Lung (tissue), 12 donors: Measurements from ENCODE around the gene NAV2. TPM values are rescaled to one million over a fixed set of nuclear protein-coding genes. Genes with fewer than 3 reads are reported as not detected.

Experiments used
- ATAC-seq: fragments of 200-7000 bp; cut with Tn5 transposase; one replicate; pipeline ENCODE4 v1.9.1; 2020; ENCODE audit warnings: moderate number of reproducible peaks; ENCODE audit not compliant: insufficient read depth, low FRiP score
- DNase-seq, 3 donors: peaks; one replicate each; pipeline ENCODE4 v3.0.0-alpha.2; 2013 to 2017
- H3K27ac ChIP-seq, 2 donors: one replicate each; pipeline ENCODE4 v1.5.1; 2013; ENCODE audit warnings: mild to moderate bottlenecking in 2 of 2, moderate library complexity in 2 of 2, control low read depth in 1 of 2, inconsistent platforms in 1 of 2, low read depth in 1 of 2, low read length in 1 of 2
- H3K27me3 ChIP-seq, 3 donors: one replicate each; pipeline ENCODE4 v1.5.1; 2013; ENCODE audit warnings: low read length in 2 of 3; ENCODE audit not compliant: control insufficient read depth in 3 of 3, insufficient read depth in 3 of 3
- H3K36me3 ChIP-seq, 4 donors: one replicate each; pipeline ENCODE4 v1.5.1; 2013; ENCODE audit warnings: low read length in 4 of 4, mild to moderate bottlenecking in 1 of 4, moderate library complexity in 1 of 4; ENCODE audit not compliant: control insufficient read depth in 4 of 4, insufficient read depth in 4 of 4
- H3K4me1 ChIP-seq, 5 donors: one replicate each; pipeline ENCODE4 v1.5.1; 2013; ENCODE audit warnings: low read length in 5 of 5, mild to moderate bottlenecking in 2 of 5, moderate library complexity in 1 of 5; ENCODE audit not compliant: control insufficient read depth in 5 of 5, insufficient read depth in 5 of 5
- H3K4me3 ChIP-seq: one replicate; pipeline ENCODE4 v1.5.1; 2013; ENCODE audit warnings: mild to moderate bottlenecking, control low read depth, moderate library complexity
- H3K9ac ChIP-seq, 2 donors: one replicate each; pipeline ENCODE4 v1.5.1; 2013; ENCODE audit warnings: low read length in 2 of 2, control low read depth in 1 of 2; ENCODE audit not compliant: insufficient read depth in 1 of 2
- H3K9me3 ChIP-seq, 4 donors: one replicate each; pipeline ENCODE4 v1.5.1; 2013; ENCODE audit warnings: low read length in 3 of 4, mild to moderate bottlenecking in 1 of 4, moderate library complexity in 1 of 4; ENCODE audit not compliant: control insufficient read depth in 4 of 4, insufficient read depth in 3 of 4
- CTCF ChIP-seq: IDR thresholded peaks from 2 replicates; pipeline ENCODE4 v1.5.1; 2012; ENCODE audit warnings: mild to moderate bottlenecking; ENCODE audit errors: control extremely low read depth, extremely low read depth
- WGBS, 2 donors: extraction: QIAGEN DNeasy Blood & Tissue Kit; methylation state at CpG; one replicate each; pipeline ENCODE4 v1.1.7; 2013; 5-methylcytosine and 5-hydroxymethylcytosine counted together
- polyA plus RNA-seq, 2 donors: library from polyadenylated mRNA; stranded (reverse); fragments of 200-250 nt; gene quantifications; one replicate each; pipeline ENCODE4 v1.2.1, GENCODE V29; 2013
- total RNA-seq, 2 donors: library from RNA; depleted of rRNA in 1 of 2; stranded (reverse); fragments of >200 nt in 1 of 2; gene quantifications; one replicate each; pipeline ENCODE4 v1.2.1, GENCODE V29; 2014 to 2021
- donor health status: control.
- donor health status: control.
- donor health status: Bipolar disorder and iron deficiency.
- donor health status: healthy.
- donor health status: DM: yes; HTN: yes; CAD: no.

NAV2 gene
- total and polyA plus RNA-seq, 4 donors = 6.8 to 47.9 (median 20.2) TPM

DNA sequence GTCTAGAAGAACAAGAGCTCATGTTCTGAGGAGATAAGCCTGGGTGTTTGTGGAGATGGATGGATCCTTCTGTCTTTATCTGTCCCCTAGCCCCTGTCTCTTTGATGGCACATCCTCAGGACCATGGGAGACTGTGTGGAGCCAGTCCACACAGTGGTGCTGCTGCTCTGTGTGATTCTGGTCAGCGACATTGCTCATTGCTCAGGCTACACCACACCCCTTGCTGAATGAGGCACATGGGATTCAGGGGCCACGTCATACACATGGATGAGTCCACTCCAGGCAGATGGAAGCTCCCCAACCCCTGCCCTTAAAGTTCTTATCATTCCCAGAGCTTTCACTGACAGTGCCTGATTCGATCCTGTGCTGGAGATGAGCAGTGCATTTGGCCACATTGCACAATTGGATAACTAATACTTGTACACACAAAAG is 222.2 kb downstream of the NAV2 start:
- H3K36me3 ChIP-seq = peaks cover 2 to 20% (median 9%) of the 10 kb centered on the region in 4 donors
- no peak overlapping the region for H3K27ac ChIP-seq
- no peak overlapping the region for H3K4me3 ChIP-seq
- WGBS, 2 donors = 84 to 88% methylated on average over 3 of the region's 3 CpGs
- H3K9me3 ChIP-seq = peaks cover 0 to 1% (median 0%) of the 10 kb centered on the region in 4 donors
- no peak overlapping the region for H3K9ac ChIP-seq
- no peaks in the 10 kb centered on the region for H3K27me3 ChIP-seq
- DNase-seq (no peak), ATAC-seq (no peak)
- H3K4me1 ChIP-seq = peaks cover 0 to 12% (median 5%) of the 10 kb centered on the region in 5 donors
- no peak for TF ChIP-seq CTCF

GRCh38 chr11:19935507-19935906 is 222.9 kb downstream of the NAV2 start:
- peaks cover 0 to 12% (median 5%) of the 10 kb centered on the region in 5 donors for H3K4me1 ChIP-seq
- DNase-seq = no peak

GRCh38 chr11:19936461-19936860 is 223.8 kb downstream of the NAV2 start:
- Histone ChIP-seq H3K9me3 (peaks cover 0 to 1% (median 0%) of the 10 kb centered on the region in 4 donors), H3K4me3 (no peak overlapping the region), H3K36me3 (peaks cover 2 to 20% (median 12%) of the 10 kb centered on the region in 4 donors), H3K9ac (no peak overlapping the region), H3K27me3 (no peaks in the 10 kb centered on the region), H3K4me1 (peaks cover 0 to 6% (median 3%) of the 10 kb centered on the region in 5 donors), H3K27ac (no peak overlapping the region)
- DNase-seq (no peak), ATAC-seq (no peak)
- 92% methylated on average over 9 of the region's 9 CpGs for WGBS, 2 donors
- no peak for TF ChIP-seq CTCF

More at GRCh38 chr11:19935507-19935906, 222.9 kb downstream of the NAV2 start:
- no peak overlapping the region for H3K4me3 ChIP-seq
- no peak overlapping the region for H3K27ac ChIP-seq
- H3K9ac ChIP-seq = no peak overlapping the region
- peaks cover 0 to 1% (median 0%) of the 10 kb centered on the region in 4 donors for H3K9me3 ChIP-seq
- TF ChIP-seq CTCF = no peak
- H3K27me3 ChIP-seq = no peaks in the 10 kb centered on the region
- peaks cover 2 to 20% (median 10%) of the 10 kb centered on the region in 4 donors for H3K36me3 ChIP-seq
- ATAC-seq = no peak
- 73 to 75% methylated on average over 4 of the region's 4 CpGs for WGBS, 2 donors
